OCI-LY1 (cell line): ENCODE results near the gene IRF7.

Experiments
- H2AFZ ChIP-seq: fragments of 200-600 bp; sonication (generic), shearing (Covaris generic); 2 replicates; pipeline ENCODE4 v1.6.0; 2014; ENCODE audit warnings: antibody characterized with exemption, mild to moderate bottlenecking, low read length
- H3F3A ChIP-seq: fragments of 200-600 bp; sonication (generic), shearing (Covaris generic); 2 replicates; pipeline ENCODE4 v1.6.0; 2014; ENCODE audit warnings: mild to moderate bottlenecking, antibody characterized with exemption, low read length, moderate library complexity; ENCODE audit not compliant: insufficient read depth
- H3K27ac ChIP-seq: fragments of 200-600 bp; sonication (generic); 2 replicates; pipeline ENCODE4 v1.5.1; 2014; ENCODE audit warnings: low read length, mixed run types, mild to moderate bottlenecking, low read depth; ENCODE audit not compliant: poor library complexity, severe bottlenecking
- H3K27me3 ChIP-seq: fragments of 200-600 bp; sonication (generic); 2 replicates; pipeline ENCODE4 v1.6.0; 2014; ENCODE audit warnings: antibody characterized with exemption, mild to moderate bottlenecking, low read length, moderate library complexity; ENCODE audit not compliant: insufficient read depth
- H3K36me3 ChIP-seq: fragments of 200-600 bp; sonication (generic); 2 replicates; pipeline ENCODE4 v1.6.1; 2014; ENCODE audit warnings: mild to moderate bottlenecking, antibody characterized with exemption, low read length, moderate library complexity, mixed read lengths; ENCODE audit not compliant: insufficient read depth
- H3K4me1 ChIP-seq: fragments of 200-600 bp; sonication (generic); 2 replicates; pipeline ENCODE4 v1.5.1; 2014; ENCODE audit warnings: mild to moderate bottlenecking, low read length, moderate library complexity; ENCODE audit not compliant: insufficient read depth, severe bottlenecking
- H3K4me2 ChIP-seq: fragments of 200-600 bp; sonication (generic), shearing (Covaris generic); 2 replicates; pipeline ENCODE4 v1.6.1; 2014; ENCODE audit warnings: low read length
- H3K4me3 ChIP-seq: fragments of 200-600 bp; sonication (generic); 2 replicates; pipeline ENCODE4 v1.5.1; 2014; ENCODE audit warnings: low read length, low read depth, mild to moderate bottlenecking, mixed read lengths; ENCODE audit not compliant: poor library complexity, severe bottlenecking
- H3K79me2 ChIP-seq: fragments of 200-600 bp; shearing (Covaris generic); 2 replicates; pipeline ENCODE4 v1.6.1; 2016; ENCODE audit warnings: mixed run types, low read length, mixed read lengths; ENCODE audit not compliant: insufficient read depth
- H3K9ac ChIP-seq: fragments of 200-600 bp; sonication (generic), shearing (Covaris generic); 2 replicates; pipeline ENCODE4 v1.6.1; 2014; ENCODE audit warnings: mild to moderate bottlenecking, low read length, mixed read lengths
- H3K9me2 ChIP-seq: fragments of 200-600 bp; sonication (generic), shearing (Covaris generic); 2 replicates; pipeline ENCODE4 v1.6.1; 2014; ENCODE audit warnings: low read depth, mild to moderate bottlenecking, low read length, mixed read lengths
- H3K9me3 ChIP-seq: fragments of 200-600 bp; shearing (Covaris generic); 2 replicates; pipeline ENCODE4 v1.6.1; 2014; ENCODE audit warnings: low read length, mixed read lengths
- H4K20me1 ChIP-seq: fragments of 200-600 bp; sonication (generic), shearing (Covaris generic); 2 replicates; pipeline ENCODE4 v1.6.0; 2016; ENCODE audit warnings: mild to moderate bottlenecking, low read length; ENCODE audit not compliant: insufficient read depth
- CTCF ChIP-seq: fragments of 200-600 bp; sonication (generic), shearing (Covaris generic); IDR thresholded peaks from 2 replicates; pipeline ENCODE4 v1.5.1; 2017; ENCODE audit warnings: mild to moderate bottlenecking, antibody characterized with exemption, low read length, moderate library complexity, mixed read lengths
- EZH2 ChIP-seq: fragments of 200-600 bp; sonication (generic), shearing (Covaris generic); IDR thresholded peaks from 2 replicates; pipeline ENCODE4 v1.8.0; 2017; ENCODE audit warnings: borderline replicate concordance, mixed run types, mild to moderate bottlenecking, antibody characterized with exemption, low read length, moderate library complexity, mixed read lengths

IRF7 gene

GRCh38 chr11:598005-598680 is 17.6 kb downstream of the IRF7 start:
- no peak overlapping the region for H3K4me2 ChIP-seq
- no peaks in the 10 kb centered on the region for H3K9me3 ChIP-seq
- H3K9me2 ChIP-seq, result no peaks in the 10 kb centered on the region
- no peak for TF ChIP-seq EZH2
- no peak for TF ChIP-seq CTCF
- no peak overlapping the region for H3K27ac ChIP-seq
- H3K4me1 ChIP-seq, result no peaks in the 10 kb centered on the region
- H3K36me3 ChIP-seq, result peaks cover 85% of the 10 kb centered on the region
- no peaks in the 10 kb centered on the region for H3K79me2 ChIP-seq
- H3K9ac ChIP-seq, result no peak overlapping the region
- H3K4me3 ChIP-seq, result no peak overlapping the region
- H2AFZ ChIP-seq, result no peak overlapping the region
- H3K27me3 ChIP-seq, result no peaks in the 10 kb centered on the region
- H4K20me1 ChIP-seq, result no peaks in the 10 kb centered on the region
- no peaks in the 10 kb centered on the region for H3F3A ChIP-seq

GRCh38 chr11:597166-597725 is 18.5 kb downstream of the IRF7 start:
- Histone ChIP-seq H3K27me3 (no peaks in the 10 kb centered on the region), H3K79me2 (no peaks in the 10 kb centered on the region), H3K27ac (no peak overlapping the region), H3K9me3 (no peaks in the 10 kb centered on the region), H3F3A (no peaks in the 10 kb centered on the region), H2AFZ (no peak overlapping the region), H3K9me2 (no peaks in the 10 kb centered on the region), H3K9ac (no peak overlapping the region), H3K36me3 (peaks cover 88% of the 10 kb centered on the region), H3K4me3 (no peak overlapping the region), H3K4me2 (no peak overlapping the region), H3K4me1 (no peaks in the 10 kb centered on the region), H4K20me1 (no peaks in the 10 kb centered on the region)
- TF ChIP-seq EZH2 (no peak), CTCF (peak; percentile 24; the same call in 1 of the 2 replicates)

- H3K4me2 ChIP-seq, result no peak overlapping the region
- H3K79me2 ChIP-seq, result no peaks in the 10 kb centered on the region
These were observed 19.4 kb downstream of the IRF7 start for GRCh38 chr11:596374-596773.

More at GRCh38 chr11:596374-596773, 19.4 kb downstream of the IRF7 start:
- Histone ChIP-seq H3F3A (no peaks in the 10 kb centered on the region), H3K4me3 (no peak overlapping the region), H3K27me3 (no peaks in the 10 kb centered on the region), H2AFZ (no peak overlapping the region), H4K20me1 (no peaks in the 10 kb centered on the region), H3K27ac (no peak overlapping the region), H3K9me3 (no peaks in the 10 kb centered on the region), H3K4me1 (no peaks in the 10 kb centered on the region), H3K9me2 (no peaks in the 10 kb centered on the region), H3K9ac (no peak overlapping the region), H3K36me3 (peaks cover 85% of the 10 kb centered on the region)
- no peak for TF ChIP-seq EZH2
- no peak for TF ChIP-seq CTCF
